HG02588 (cell line): ENCODE measurements around the gene PUDP.
A peak's percentile ranks its signal among the peaks of the same experiment; 100 is the strongest.
"Not testable (repeated sequence)": the region's sequence is repeated elsewhere in the genome, so short reads cannot be mapped to it uniquely, and the experiment has no call there.

Experiments used
- ATAC-seq: cut with Tn5 transposase; IDR thresholded peaks from one replicate; pipeline ENCODE4 v1.9.1; 2021; ENCODE audit warnings: mild to moderate bottlenecking, moderate library complexity; ENCODE audit not compliant: unreplicated experiment

Gene PUDP

GRCh38 chrX:7147978-7148854, at the start of gene PUDP:
Gene PUDP (minus strand): TSS chrX:7148153. CDS start chrX:7148113, 40 bp downstream.
- ATAC-seq, result peak; percentile 79

GRCh38 chrX:7194606-7195005, 46.7 kb upstream of the PUDP start:
- ATAC-seq, result no peak

GRCh38 chrX:7192871-7193270, 44.9 kb upstream of the PUDP start:
- ATAC-seq, result no peak

GRCh38 chrX:7191681-7192110, 43.7 kb upstream of the PUDP start:
- no peak for ATAC-seq

- no peak for ATAC-seq
Observed at GRCh38 chrX:7190157-7190556, 42.2 kb upstream of the PUDP start.

- ATAC-seq, result no peak
Observed at GRCh38 chrX:7188672-7189071, 40.7 kb upstream of the PUDP start.

- no peak for ATAC-seq
Observed at GRCh38 chrX:7184816-7185215, 36.9 kb upstream of the PUDP start.

GRCh38 chrX:7179446-7179845, 31.5 kb upstream of the PUDP start:
- no peak for ATAC-seq

- not testable (repeated sequence) for ATAC-seq
Observed at GRCh38 chrX:7178859-7179258, 30.9 kb upstream of the PUDP start.

GRCh38 chrX:7170898-7171297, 22.9 kb upstream of the PUDP start:
- no peak for ATAC-seq

- no peak for ATAC-seq
Observed at GRCh38 chrX:7169627-7170026, 21.7 kb upstream of the PUDP start.

GRCh38 chrX:7168371-7168770, 20.4 kb upstream of the PUDP start:
- ATAC-seq, result no peak

- ATAC-seq, result peak; percentile 69
Observed at GRCh38 chrX:7164174-7164573, 16.2 kb upstream of the PUDP start.

GRCh38 chrX:7163146-7163677, 15.3 kb upstream of the PUDP start:
- ATAC-seq, result no peak

- no peak for ATAC-seq
Observed at GRCh38 chrX:7159149-7159861, 11.4 kb upstream of the PUDP start.

- no peak for ATAC-seq
Observed at GRCh38 chrX:7158468-7158990, 10.6 kb upstream of the PUDP start.

GRCh38 chrX:7156879-7157278, 8.9 kb upstream of the PUDP start:
- ATAC-seq, result no peak

GRCh38 chrX:7155163-7155562, 7.2 kb upstream of the PUDP start:
- ATAC-seq, result no peak

- ATAC-seq, result no peak
Observed at GRCh38 chrX:7154041-7154597, 6.2 kb upstream of the PUDP start.

- no peak for ATAC-seq
Observed at GRCh38 chrX:7153231-7153630, 5.3 kb upstream of the PUDP start.

- ATAC-seq, result no peak
Observed at GRCh38 chrX:7149411-7149810, 1.5 kb upstream of the PUDP start.
